HG03442 (cell line): ENCODE results near the gene PCID2.

Experiments
- ATAC-seq: cut with Tn5 transposase; IDR thresholded peaks from one replicate; pipeline ENCODE4 v1.9.1; 2021; ENCODE audit warnings: mild to moderate bottlenecking, moderate library complexity; ENCODE audit not compliant: unreplicated experiment

PCID2 gene

DNA sequence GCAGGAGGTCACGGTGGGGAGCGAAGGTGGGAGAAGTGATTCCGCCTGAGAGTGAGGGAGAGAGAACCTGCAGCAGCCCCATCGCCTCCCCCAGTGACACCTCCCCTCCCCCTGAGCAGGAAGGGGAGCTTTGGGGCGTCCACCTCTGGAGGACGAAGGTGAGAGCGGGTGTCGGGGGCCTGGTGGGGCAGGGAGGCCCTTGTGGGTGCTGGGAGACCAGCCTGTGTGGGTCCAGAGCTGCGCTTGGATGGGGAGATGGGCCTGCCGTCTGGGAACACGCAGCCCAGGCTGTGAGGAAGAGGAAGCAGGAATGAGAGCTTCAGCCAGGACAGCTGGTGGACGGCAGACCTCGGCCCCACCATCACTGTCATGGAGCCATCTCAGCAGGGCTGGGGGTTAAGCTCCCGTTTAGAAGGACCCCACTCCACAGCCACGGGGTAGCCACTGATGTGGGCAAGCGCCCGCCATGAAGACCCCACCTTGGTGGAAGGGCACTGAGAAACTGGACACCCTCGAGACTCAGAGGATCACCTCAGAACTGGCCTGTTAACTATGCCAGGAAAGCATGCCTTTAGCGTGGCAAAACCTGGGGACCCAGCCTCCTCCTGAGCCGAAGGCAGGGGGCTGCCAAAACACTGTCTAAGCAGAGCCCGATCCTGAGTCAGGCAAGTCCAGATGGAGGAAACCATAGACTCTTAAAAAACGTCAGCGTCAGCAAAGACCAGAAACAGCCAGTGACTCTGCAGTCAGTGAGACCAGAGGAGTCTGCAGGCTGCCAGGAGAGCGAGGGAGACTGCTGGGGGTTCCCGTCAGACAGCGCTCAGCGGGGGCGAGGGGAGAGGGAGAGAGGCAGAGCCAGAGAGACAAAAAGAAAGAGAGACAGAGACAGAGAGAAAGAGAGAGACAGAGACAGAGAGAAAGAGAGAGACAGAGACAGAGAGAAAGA is 56.5 kb downstream of the PCID2 start:
- ATAC-seq, result no peak

GRCh38 chr13:113150550-113151365 is 57.7 kb downstream of the PCID2 start:
- ATAC-seq, result no peak

GRCh38 chr13:113149711-113150549 is 58.5 kb downstream of the PCID2 start:
- no peak for ATAC-seq

DNA sequence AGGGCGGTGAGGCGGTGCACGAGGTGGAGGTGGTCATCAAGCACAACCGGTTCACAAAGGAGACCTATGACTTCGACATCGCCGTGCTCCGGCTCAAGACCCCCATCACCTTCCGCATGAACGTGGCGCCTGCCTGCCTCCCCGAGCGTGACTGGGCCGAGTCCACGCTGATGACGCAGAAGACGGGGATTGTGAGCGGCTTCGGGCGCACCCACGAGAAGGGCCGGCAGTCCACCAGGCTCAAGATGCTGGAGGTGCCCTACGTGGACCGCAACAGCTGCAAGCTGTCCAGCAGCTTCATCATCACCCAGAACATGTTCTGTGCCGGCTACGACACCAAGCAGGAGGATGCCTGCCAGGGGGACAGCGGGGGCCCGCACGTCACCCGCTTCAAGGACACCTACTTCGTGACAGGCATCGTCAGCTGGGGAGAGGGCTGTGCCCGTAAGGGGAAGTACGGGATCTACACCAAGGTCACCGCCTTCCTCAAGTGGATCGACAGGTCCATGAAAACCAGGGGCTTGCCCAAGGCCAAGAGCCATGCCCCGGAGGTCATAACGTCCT is 59.4 kb downstream of the PCID2 start:
- no peak for ATAC-seq

DNA sequence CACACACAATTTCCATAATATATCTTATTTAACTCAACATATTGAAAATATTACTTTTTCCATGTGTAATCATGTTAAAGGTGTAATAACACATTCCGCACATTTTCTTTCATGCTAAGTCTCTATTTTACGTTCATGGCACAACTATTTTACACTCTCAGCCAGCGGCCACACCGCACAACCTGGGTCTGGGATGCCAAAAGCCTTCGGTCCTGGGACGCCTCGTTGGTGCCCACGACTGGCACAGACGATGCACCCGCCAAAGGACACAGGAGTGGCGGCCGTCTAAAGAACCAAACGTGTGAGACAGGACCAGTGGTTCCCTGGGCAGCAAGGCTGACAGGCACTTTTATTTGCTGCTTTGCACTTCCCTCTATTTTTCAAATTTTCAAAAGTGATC is 60.1 kb downstream of the PCID2 start:
- ATAC-seq, result no peak

- no peak for ATAC-seq
Observed at GRCh38 chr13:113147206-113147605, 61.3 kb downstream of the PCID2 start.

DNA sequence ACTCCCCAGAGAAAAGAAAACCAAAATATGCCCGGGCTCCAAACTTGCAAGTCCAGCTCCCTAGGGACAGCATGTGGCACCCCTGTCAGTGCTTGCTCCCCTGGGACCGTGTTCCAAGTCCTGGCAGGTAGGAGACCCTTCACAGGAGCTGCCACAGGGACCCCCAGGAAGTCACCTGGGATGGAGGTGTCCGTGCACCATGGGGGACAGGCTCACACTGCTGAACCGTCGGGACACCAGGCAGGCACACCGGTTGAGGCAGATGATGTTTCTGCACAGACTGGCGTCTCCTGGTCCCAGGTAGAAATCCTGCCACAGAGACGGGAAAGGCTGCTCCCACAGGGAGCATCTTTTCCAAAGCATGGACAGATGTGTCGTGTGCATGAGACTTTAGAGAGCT is 61.7 kb downstream of the PCID2 start:
- ATAC-seq, result no peak

- ATAC-seq, result no peak
Observed at GRCh38 chr13:113145911-113146598, 62.4 kb downstream of the PCID2 start.

GRCh38 chr13:113145496-113145895 is 63.0 kb downstream of the PCID2 start:
- ATAC-seq, result no peak

DNA sequence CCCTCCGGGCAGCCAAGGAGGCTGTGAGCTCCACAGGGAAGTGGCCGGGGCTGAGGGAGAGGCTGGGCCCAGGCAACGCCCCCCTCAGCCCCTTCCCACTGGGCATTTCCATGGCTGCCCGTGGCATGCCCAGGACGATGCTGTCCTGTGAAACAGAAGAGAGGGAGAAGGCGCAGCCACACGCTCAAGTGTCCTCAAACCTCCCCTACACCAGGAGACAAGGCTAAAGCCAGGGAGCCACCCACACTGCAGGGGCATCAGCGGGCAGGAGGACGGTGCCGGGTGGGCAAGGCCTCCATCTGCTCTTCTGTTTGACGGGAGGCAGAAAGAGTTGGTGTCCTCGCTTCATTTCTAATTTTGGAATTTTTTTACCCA is 64.2 kb downstream of the PCID2 start:
- no peak for ATAC-seq

GRCh38 chr13:113143466-113144254 is 64.8 kb downstream of the PCID2 start:
- ATAC-seq, result no peak

DNA sequence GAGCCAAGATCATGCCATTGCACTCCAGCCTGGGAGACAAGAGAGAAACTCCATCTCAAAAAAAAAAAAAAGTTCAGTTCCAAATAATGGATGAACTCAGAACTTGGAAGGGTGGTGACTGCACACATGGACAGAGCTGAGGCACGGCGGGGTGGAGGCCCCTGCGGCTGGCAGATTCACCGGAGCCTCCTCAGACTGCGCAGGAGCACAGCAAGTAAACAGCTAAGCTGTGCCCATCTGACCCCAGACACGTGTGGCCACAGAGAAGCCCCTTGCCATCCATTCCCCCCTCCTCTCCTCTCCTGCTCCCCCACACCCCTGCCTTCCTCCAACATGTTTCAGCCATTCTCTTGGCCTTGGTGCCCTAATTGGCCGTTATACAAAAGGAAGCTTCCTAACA is 65.6 kb downstream of the PCID2 start:
- ATAC-seq, result no peak

DNA sequence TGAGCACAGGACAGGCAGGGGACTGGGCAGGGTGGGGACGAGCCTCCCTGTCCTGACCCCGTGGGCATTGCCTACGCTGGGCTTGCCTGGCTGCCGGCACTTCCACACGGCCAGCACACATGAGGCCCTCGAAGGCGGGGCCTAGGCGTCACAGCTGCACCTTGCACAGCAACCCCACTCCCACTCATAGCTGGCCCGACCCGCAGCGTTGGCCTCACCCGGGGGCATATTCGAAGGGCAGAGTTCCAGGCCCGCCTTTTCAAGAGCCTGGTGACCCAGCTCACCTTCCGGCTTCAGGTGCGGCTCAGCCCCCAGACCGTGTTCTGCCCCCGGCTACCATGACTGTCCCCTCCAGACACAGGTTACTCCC is 66.9 kb downstream of the PCID2 start:
- ATAC-seq, result no peak

- no peak for ATAC-seq
Observed at GRCh38 chr13:113140677-113141600, 67.5 kb downstream of the PCID2 start.

DNA sequence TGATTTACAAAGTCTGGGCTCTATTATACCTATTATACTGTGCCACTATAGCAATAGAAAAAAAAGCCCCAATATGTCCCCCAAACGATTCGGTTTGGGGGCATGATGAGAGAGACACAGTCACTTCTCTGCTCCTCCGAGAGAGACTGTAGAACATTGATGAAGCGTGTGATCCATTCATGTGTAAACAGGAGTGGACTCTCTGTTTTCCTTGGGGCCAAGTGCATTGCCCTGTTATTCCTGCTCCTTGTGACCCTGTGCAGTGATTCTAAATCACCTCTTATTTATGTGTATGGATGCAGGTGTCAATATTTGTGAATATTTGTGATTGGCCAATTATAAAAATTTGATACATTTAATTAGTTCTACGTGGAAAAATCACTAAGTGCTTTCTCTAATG is 68.9 kb downstream of the PCID2 start:
- no peak for ATAC-seq

GRCh38 chr13:113138792-113139551 is 69.5 kb downstream of the PCID2 start:
- no peak for ATAC-seq

GRCh38 chr13:113137691-113138298 is 70.7 kb downstream of the PCID2 start:
- ATAC-seq, result no peak
